ENCODE data around the gene EIF1.

The EIF1 gene

GRCh38 chr17:41717408-41718286, 29.0 kb downstream of the EIF1 start:
- H3K4me3 ChIP-seq (ENCODE audit: low read depth, low read length): peak overlapping the region; percentile 16
- no peak for TF ChIP-seq CTCF (IDR thresholded peaks at IDR 0.05; ENCODE audit: control insufficient read depth, extremely low read depth, insufficient read depth)
- peak; percentile 63 for DNase-seq (ENCODE audit: low read depth)

- no peak for DNase-seq (ENCODE audit: low read depth)
- TF ChIP-seq CTCF (IDR thresholded peaks at IDR 0.05; ENCODE audit: control insufficient read depth, extremely low read depth, insufficient read depth): no peak
- no peak overlapping the region; the same call in 1 of the 2 replicates for H3K4me3 ChIP-seq (ENCODE audit: low read depth, low read length)
Measured at GRCh38 chr17:41718287-41718645, 29.6 kb downstream of the EIF1 start.

GRCh38 chr17:41722231-41722630, 33.5 kb downstream of the EIF1 start:
- H3K4me3 ChIP-seq (ENCODE audit: low read depth, low read length): no peak overlapping the region
- no peak for DNase-seq (ENCODE audit: low read depth)
- TF ChIP-seq CTCF (IDR thresholded peaks at IDR 0.05; ENCODE audit: control insufficient read depth, extremely low read depth, insufficient read depth): no peak

- no peak overlapping the region for H3K4me3 ChIP-seq (ENCODE audit: low read depth, low read length)
- TF ChIP-seq CTCF (IDR thresholded peaks at IDR 0.05; ENCODE audit: control insufficient read depth, extremely low read depth, insufficient read depth): no peak
- DNase-seq (ENCODE audit: low read depth): no peak
Measured at GRCh38 chr17:41723801-41724475, 35.3 kb downstream of the EIF1 start.

- no peak for TF ChIP-seq CTCF (IDR thresholded peaks at IDR 0.05; ENCODE audit: control insufficient read depth, extremely low read depth, insufficient read depth)
- H3K4me3 ChIP-seq (ENCODE audit: low read depth, low read length): no peak overlapping the region
- DNase-seq (ENCODE audit: low read depth): no peak
Measured at GRCh38 chr17:41724476-41725050, 35.9 kb downstream of the EIF1 start.

GRCh38 chr17:41725134-41725533, 36.4 kb downstream of the EIF1 start:
- no peak for DNase-seq (ENCODE audit: low read depth)
- H3K4me3 ChIP-seq (ENCODE audit: low read depth, low read length): no peak overlapping the region
- no peak for TF ChIP-seq CTCF (IDR thresholded peaks at IDR 0.05; ENCODE audit: control insufficient read depth, extremely low read depth, insufficient read depth)

Data from LNCaP clone FGC (cell line).